Measurements from ENCODE around the gene CD99.

DNA sequence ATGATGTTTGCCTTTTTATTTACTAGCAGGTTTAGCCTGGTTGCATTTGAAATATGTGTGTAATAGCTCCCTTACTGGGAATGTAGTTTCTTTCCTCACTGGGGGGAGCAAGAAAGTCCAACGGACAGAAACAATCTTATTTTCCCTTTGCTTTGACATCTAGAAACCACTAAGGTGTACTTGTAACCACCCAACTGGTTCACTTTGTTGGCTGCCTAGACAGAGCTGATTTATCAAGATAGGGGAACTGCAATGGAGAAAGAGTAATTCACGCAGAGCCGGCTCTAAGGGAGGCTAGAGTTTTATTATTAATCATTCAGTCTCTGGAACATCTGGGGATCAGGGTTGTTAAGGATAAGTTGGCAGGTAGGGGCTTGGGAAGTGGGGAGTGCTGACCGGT lies 91.1 kb downstream of the CD99 start:
- TF ChIP-seq, protein P1, sequence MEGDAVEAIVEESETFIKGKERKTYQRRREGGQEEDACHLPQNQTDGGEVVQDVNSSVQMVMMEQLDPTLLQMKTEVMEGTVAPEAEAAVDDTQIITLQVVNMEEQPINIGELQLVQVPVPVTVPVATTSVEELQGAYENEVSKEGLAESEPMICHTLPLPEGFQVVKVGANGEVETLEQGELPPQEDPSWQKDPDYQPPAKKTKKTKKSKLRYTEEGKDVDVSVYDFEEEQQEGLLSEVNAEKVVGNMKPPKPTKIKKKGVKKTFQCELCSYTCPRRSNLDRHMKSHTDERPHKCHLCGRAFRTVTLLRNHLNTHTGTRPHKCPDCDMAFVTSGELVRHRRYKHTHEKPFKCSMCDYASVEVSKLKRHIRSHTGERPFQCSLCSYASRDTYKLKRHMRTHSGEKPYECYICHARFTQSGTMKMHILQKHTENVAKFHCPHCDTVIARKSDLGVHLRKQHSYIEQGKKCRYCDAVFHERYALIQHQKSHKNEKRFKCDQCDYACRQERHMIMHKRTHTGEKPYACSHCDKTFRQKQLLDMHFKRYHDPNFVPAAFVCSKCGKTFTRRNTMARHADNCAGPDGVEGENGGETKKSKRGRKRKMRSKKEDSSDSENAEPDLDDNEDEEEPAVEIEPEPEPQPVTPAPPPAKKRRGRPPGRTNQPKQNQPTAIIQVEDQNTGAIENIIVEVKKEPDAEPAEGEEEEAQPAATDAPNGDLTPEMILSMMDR (IDR thresholded peaks at IDR 0.05), result no peak
- TF ChIP-seq POLR2A (IDR thresholded peaks at IDR 0.05), result no peak
- no peak for TF ChIP-seq EP300 (IDR thresholded peaks at IDR 0.05; ENCODE audit: low read depth)
- no peak for TF ChIP-seq POLR2AphosphoS5 (IDR thresholded peaks at IDR 0.05)
